HG03442 (cell line): Measurements from ENCODE around the gene HSFX3.
"Not testable (repeated sequence)": the region's sequence is repeated elsewhere in the genome, so short reads cannot be mapped to it uniquely, and the experiment has no call there.

Experiments
- ATAC-seq: cut with Tn5 transposase; IDR thresholded peaks from one replicate; pipeline ENCODE4 v1.9.1; 2021; ENCODE audit warnings: mild to moderate bottlenecking, moderate library complexity; ENCODE audit not compliant: unreplicated experiment

HSFX3 gene

GRCh38 chrX:149549701-149550100 is at the start of gene HSFX3:
HSFX3 (minus strand) TSS chrX:149549924; CDS start chrX:149549852, 72 bp downstream.
- not testable (repeated sequence) for ATAC-seq

GRCh38 chrX:149598603-149599002 is 48.9 kb upstream of the HSFX3 start:
- not testable (repeated sequence) for ATAC-seq

- ATAC-seq = not testable (repeated sequence)
Measured at GRCh38 chrX:149595943-149596342, 46.2 kb upstream of the HSFX3 start.

- ATAC-seq = not testable (repeated sequence)
Measured at GRCh38 chrX:149595214-149595613, 45.5 kb upstream of the HSFX3 start, which contains the start of gene HSFX2. HSFX2 (minus strand) TSS chrX:149595314; CDS start chrX:149594700, 614 bp downstream.

GRCh38 chrX:149590993-149591392 is 41.3 kb upstream of the HSFX3 start:
- ATAC-seq = not testable (repeated sequence)

- ATAC-seq = not testable (repeated sequence)
Measured at GRCh38 chrX:149587359-149587758, 37.6 kb upstream of the HSFX3 start, which contains the start of gene MAGEA9B. MAGEA9B (minus strand) TSS chrX:149587459; CDS start chrX:149583179, 4,280 bp downstream.

- ATAC-seq = not testable (repeated sequence)
Measured at GRCh38 chrX:149585631-149586030, 35.9 kb upstream of the HSFX3 start.

GRCh38 chrX:149573456-149573855 is 23.7 kb upstream of the HSFX3 start:
- ATAC-seq = peak; percentile 99

GRCh38 chrX:149572743-149573142 is 23.0 kb upstream of the HSFX3 start:
- ATAC-seq = no peak

GRCh38 chrX:149571770-149572169 is 22.0 kb upstream of the HSFX3 start:
- no peak for ATAC-seq

- no peak for ATAC-seq
Measured at GRCh38 chrX:149570668-149571067, 20.9 kb upstream of the HSFX3 start.

GRCh38 chrX:149569770-149570169 is 20.0 kb upstream of the HSFX3 start:
- ATAC-seq = no peak

GRCh38 chrX:149568701-149569296 is 19.1 kb upstream of the HSFX3 start:
- ATAC-seq = no peak

GRCh38 chrX:149567621-149568417 is 18.1 kb upstream of the HSFX3 start:
- ATAC-seq = no peak

- ATAC-seq = no peak
Measured at GRCh38 chrX:149563359-149563758, 13.6 kb upstream of the HSFX3 start.

- not testable (repeated sequence) for ATAC-seq
Measured at GRCh38 chrX:149555251-149555650, 5.5 kb upstream of the HSFX3 start.

- ATAC-seq = not testable (repeated sequence)
Measured at GRCh38 chrX:149551939-149552248, 2.2 kb upstream of the HSFX3 start.

- ATAC-seq = peak; percentile 46
Measured at GRCh38 chrX:149551245-149551938, 1.7 kb upstream of the HSFX3 start.

- not testable (repeated sequence) for ATAC-seq
Measured at GRCh38 chrX:149550454-149550853, 730 bp upstream of the HSFX3 start.

GRCh38 chrX:149547782-149548181 is 1.9 kb downstream of the HSFX3 start:
- not testable (repeated sequence) for ATAC-seq

GRCh38 chrX:149546962-149547361 is 2.8 kb downstream of the HSFX3 start:
- not testable (repeated sequence) for ATAC-seq
